Nephron (organoid): ENCODE results near the gene STEAP3.

Source experiments
- H3K27ac Mint-ChIP-seq, 3 experiments: 2 replicates each; pipeline ENCODE4 v1.8.0; 2020; ENCODE audit warnings: mixed read lengths in 3 of 3, mild to moderate bottlenecking in 2 of 3, moderate library complexity in 1 of 3
- H3K27me3 Mint-ChIP-seq: 2 replicates; pipeline ENCODE4 v1.8.0; 2021; ENCODE audit warnings: low read depth, mild to moderate bottlenecking, moderate library complexity, mixed read lengths
- H3K36me3 Mint-ChIP-seq: 2 replicates; pipeline ENCODE4 v1.8.0; 2020; ENCODE audit warnings: low read depth, mixed read lengths
- H3K4me1 Mint-ChIP-seq: 2 replicates; pipeline ENCODE4 v1.8.0; 2020; ENCODE audit warnings: mixed read lengths
- H3K4me3 Mint-ChIP-seq, 3 experiments: 2 replicates each; pipeline ENCODE4 v1.8.0; 2020; ENCODE audit warnings: mild to moderate bottlenecking in 3 of 3, mixed read lengths in 3 of 3, moderate library complexity in 2 of 3
- H3K9me3 Mint-ChIP-seq: 2 replicates; pipeline ENCODE4 v1.8.0; 2020; ENCODE audit warnings: mixed read lengths
- TF ChIP-seq, protein P1 (sequence below), 3 experiments: fragments of 200-600 bp; sonication (generic); IDR thresholded peaks; one replicate each; pipeline ENCODE4 v1.5.0; 2021; ENCODE audit warnings: antibody characterized with exemption in 3 of 3; ENCODE audit not compliant: unreplicated experiment in 3 of 3

STEAP3 gene

DNA sequence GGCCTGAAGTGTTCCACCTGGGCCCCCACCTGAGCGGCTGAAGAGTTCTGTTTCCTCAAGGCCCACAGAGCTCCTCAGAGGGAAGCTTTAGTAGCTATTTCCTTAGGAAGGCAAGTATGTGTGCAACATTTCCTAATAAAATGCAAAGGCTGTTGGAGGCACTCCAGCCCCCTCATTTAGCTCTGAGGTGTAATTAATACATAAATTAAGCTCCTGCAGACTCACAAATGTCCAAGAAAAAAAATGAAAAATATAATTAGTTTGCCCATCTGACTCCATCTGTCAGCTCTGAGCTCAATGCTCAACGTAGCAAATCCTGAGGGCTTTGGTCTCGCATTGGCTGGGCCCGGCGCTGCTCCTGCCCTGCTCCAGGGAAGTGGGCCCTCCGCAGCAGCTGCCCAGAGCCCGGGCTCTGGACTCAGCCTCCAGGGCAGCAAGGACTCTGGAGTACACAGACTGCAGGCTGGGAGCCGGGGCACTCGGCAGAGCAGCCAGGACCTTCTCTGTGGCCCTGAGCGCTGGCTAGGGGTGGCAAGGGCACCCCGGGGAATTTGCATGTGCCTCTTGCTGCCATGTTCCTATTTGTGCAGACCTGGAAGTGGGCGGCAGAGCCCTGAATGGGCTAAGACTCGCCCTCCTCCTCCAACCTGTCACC is 41.7 kb upstream of the STEAP3 start:
- H3K36me3 Mint-ChIP-seq: no peaks in the 10 kb centered on the region
- H3K9me3 Mint-ChIP-seq: no peaks in the 10 kb centered on the region
- TF ChIP-seq, protein P1, sequence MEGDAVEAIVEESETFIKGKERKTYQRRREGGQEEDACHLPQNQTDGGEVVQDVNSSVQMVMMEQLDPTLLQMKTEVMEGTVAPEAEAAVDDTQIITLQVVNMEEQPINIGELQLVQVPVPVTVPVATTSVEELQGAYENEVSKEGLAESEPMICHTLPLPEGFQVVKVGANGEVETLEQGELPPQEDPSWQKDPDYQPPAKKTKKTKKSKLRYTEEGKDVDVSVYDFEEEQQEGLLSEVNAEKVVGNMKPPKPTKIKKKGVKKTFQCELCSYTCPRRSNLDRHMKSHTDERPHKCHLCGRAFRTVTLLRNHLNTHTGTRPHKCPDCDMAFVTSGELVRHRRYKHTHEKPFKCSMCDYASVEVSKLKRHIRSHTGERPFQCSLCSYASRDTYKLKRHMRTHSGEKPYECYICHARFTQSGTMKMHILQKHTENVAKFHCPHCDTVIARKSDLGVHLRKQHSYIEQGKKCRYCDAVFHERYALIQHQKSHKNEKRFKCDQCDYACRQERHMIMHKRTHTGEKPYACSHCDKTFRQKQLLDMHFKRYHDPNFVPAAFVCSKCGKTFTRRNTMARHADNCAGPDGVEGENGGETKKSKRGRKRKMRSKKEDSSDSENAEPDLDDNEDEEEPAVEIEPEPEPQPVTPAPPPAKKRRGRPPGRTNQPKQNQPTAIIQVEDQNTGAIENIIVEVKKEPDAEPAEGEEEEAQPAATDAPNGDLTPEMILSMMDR (IDR thresholded peaks at IDR 0.05; ENCODE audit: unreplicated experiment in 3 of 3): no peak
- H3K27me3 Mint-ChIP-seq: peaks cover 32% of the 10 kb centered on the region
- H3K27ac Mint-ChIP-seq: no peak overlapping the region
- H3K4me1 Mint-ChIP-seq: peaks cover 5% of the 10 kb centered on the region
- H3K4me3 Mint-ChIP-seq: no peak overlapping the region

DNA sequence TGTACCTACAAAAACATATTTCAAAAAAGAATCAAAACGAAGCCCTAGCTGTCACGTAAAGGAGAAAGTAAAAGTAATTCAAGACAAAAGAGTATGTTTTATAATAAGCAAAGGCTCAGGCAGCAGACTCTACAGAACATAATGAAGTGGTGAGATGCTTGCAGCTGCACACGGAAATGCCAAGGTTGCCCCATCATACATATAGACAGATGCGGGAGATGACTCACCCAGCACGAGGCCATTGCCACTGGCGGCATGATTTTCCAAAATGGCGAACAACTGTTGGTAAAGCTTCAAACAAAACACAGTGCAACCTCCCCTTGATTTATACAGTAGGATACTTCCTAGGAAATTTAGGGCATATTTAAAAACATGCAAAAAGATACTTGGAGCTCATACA is 39.1 kb upstream of the STEAP3 start:
- Mint-ChIP-seq H3K4me1 (peaks cover 5% of the 10 kb centered on the region), H3K9me3 (no peaks in the 10 kb centered on the region), H3K27me3 (peaks cover 20% of the 10 kb centered on the region), H3K4me3 (no peak overlapping the region), H3K27ac (no peak overlapping the region), H3K36me3 (no peaks in the 10 kb centered on the region)
- TF ChIP-seq, protein P1 (IDR thresholded peaks at IDR 0.05; ENCODE audit: unreplicated experiment in 3 of 3): no peak

DNA sequence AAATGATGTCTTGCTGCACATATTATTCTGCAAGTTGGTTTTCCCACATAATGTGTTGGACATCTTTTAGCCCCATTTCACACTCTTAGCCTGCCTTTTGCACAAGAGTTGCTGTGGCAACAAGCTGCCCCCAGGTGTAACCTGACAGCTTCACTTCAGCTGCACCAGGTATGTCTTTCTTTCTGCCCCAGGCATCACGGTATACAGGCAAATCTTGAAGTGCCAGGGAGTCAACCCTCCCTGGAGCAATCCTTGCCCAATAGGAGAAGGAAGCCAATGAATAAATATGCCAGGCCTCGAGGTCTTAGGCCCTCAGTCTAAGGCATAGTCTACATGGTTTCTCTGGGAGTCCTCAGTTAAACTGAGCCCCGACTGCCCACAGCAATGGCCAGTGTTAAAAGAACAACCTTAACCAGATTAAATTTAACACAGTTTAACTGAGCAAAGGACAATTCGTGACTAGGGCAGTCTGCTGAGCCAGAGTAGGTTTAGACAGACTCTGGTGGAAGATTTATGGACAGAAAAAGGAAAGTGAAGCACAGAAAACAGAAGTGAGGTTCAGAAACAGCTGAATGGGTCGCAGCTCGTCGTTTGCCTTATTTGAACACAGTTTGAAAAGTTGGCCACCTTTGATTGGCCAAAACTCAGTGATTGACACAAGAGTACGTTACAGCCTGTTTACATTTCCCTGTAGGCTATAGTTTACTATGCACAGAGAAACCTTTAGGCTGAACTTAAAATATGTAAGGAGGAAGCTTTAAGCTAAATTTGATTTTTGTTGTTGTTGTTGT is 33.1 kb upstream of the STEAP3 start:
- TF ChIP-seq, protein P1 (IDR thresholded peaks at IDR 0.05; ENCODE audit: unreplicated experiment in 3 of 3): no peak
- Mint-ChIP-seq H3K27ac (no peak overlapping the region), H3K27me3 (peaks cover 38% of the 10 kb centered on the region), H3K36me3 (no peaks in the 10 kb centered on the region), H3K4me1 (no peaks in the 10 kb centered on the region), H3K9me3 (no peaks in the 10 kb centered on the region), H3K4me3 (no peak overlapping the region)

DNA sequence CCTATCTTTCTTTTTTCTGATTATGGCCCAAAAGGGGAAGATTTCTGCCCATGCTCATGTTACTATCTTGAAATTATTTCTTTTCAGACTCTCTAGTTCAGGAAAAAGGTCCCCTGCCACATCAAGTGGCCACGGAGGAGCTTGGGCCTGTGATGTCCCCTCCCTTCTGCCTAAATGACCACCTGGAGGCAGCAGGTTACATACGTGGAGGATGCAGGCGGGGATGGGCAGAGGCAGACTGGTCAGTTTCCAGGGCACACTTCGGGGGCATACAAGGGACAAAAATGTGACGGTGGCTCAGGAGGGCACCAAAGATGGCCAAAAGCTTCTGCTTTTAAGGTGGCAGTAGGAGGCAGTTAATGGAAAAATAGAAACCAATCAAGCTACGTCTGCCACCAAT is 30.7 kb upstream of the STEAP3 start:
- Mint-ChIP-seq H3K27ac (no peak overlapping the region), H3K36me3 (no peaks in the 10 kb centered on the region), H3K4me3 (no peak overlapping the region), H3K9me3 (no peaks in the 10 kb centered on the region), H3K4me1 (no peaks in the 10 kb centered on the region), H3K27me3 (peaks cover 49% of the 10 kb centered on the region)
- TF ChIP-seq, protein P1 (IDR thresholded peaks at IDR 0.05; ENCODE audit: unreplicated experiment in 3 of 3): no peak

DNA sequence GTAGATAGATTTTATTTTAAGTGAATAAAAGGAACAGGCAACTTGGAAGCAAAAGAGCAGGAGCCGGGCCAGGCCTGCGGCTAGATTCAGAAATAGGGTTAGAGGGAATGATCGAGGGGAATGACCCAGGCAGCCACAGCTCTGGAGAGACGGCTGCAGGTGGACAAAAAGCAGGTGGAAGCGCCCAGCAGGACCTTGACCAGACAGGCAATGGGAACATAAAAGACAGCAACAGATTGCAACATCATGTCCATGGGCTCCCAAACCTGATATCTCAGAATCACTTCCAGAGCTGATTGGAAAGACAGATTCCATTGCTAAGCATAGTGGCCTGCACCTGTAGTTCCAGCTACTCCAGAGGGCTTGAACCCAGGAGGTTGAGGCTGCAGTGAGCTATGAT is 28.6 kb upstream of the STEAP3 start:
- H3K4me3 Mint-ChIP-seq: no peak overlapping the region
- TF ChIP-seq, protein P1 (IDR thresholded peaks at IDR 0.05; ENCODE audit: unreplicated experiment in 3 of 3): no peak
- no peak overlapping the region for H3K27ac Mint-ChIP-seq
- no peaks in the 10 kb centered on the region for H3K9me3 Mint-ChIP-seq
- H3K36me3 Mint-ChIP-seq: no peaks in the 10 kb centered on the region
- H3K27me3 Mint-ChIP-seq: peaks cover 67% of the 10 kb centered on the region
- H3K4me1 Mint-ChIP-seq: no peaks in the 10 kb centered on the region
